ENCODE measurements around the gene MLYCD. TPM values are rescaled to one million over a fixed set of nuclear protein-coding genes. Genes with fewer than 3 reads are reported as not detected.
A peak's percentile ranks its signal among the peaks of the same experiment; 100 is the strongest.
"Not testable (repeated sequence)": the region's sequence is repeated elsewhere in the genome, so short reads cannot be mapped to it uniquely, and the experiment has no call there.

The MLYCD gene
- total and polyA plus RNA-seq, 4 donors: 3.7 to 24.4 (median 7.5) TPM

- no peak for TF ChIP-seq EGR1 (IDR thresholded peaks at IDR 0.05; ENCODE audit: low read depth in 2 of 2)
Observed at GRCh38 chr16:83940630-83941378, 41.9 kb downstream of the MLYCD start.

GRCh38 chr16:83941546-83941945, 42.6 kb downstream of the MLYCD start:
- not testable (repeated sequence) for H3K27ac ChIP-seq (ENCODE audit: low read depth in 1 of 2, low read length in 2 of 2); H3K36me3 ChIP-seq (ENCODE audit: control insufficient read depth in 4 of 4, insufficient read depth in 3 of 4, low read depth in 1 of 4, low read length in 3 of 4); DNase-seq (ENCODE audit: low spot score); H3K9me3 ChIP-seq (ENCODE audit: control insufficient read depth in 4 of 4, low read length in 3 of 4); H3K9ac ChIP-seq (ENCODE audit: low read depth in 1 of 2, low read length in 2 of 2); H3K4me3 ChIP-seq (ENCODE audit: low read depth in 1 of 3, low read length in 3 of 3); H3K27me3 ChIP-seq (ENCODE audit: control insufficient read depth in 4 of 4, insufficient read depth in 4 of 4, low read length in 3 of 4)
- H3K4me1 ChIP-seq (ENCODE audit: control insufficient read depth in 4 of 4, insufficient read depth in 4 of 4, low read length in 3 of 4): peaks cover 15 to 59% (median 51%) of the 10 kb centered on the region in 4 donors
- WGBS: over 99% methylated on average over 9 of the region's 9 CpGs

More at GRCh38 chr16:83940630-83941378, 41.9 kb downstream of the MLYCD start:
- H3K27me3 ChIP-seq (ENCODE audit: control insufficient read depth in 4 of 4, insufficient read depth in 4 of 4, low read length in 3 of 4): no peaks in the 10 kb centered on the region
- 93% methylated on average over 28 of the region's 28 CpGs for WGBS
- no peaks in the 10 kb centered on the region for H3K9me3 ChIP-seq (ENCODE audit: control insufficient read depth in 4 of 4, low read length in 3 of 4)
- peaks cover 15 to 52% (median 44%) of the 10 kb centered on the region in 4 donors for H3K4me1 ChIP-seq (ENCODE audit: control insufficient read depth in 4 of 4, insufficient read depth in 4 of 4, low read length in 3 of 4)
- DNase-seq (ENCODE audit: low spot score): no peak
- no peak overlapping the region for H3K4me3 ChIP-seq (ENCODE audit: low read depth in 1 of 3, low read length in 3 of 3)
- no peak overlapping the region for H3K27ac ChIP-seq (ENCODE audit: low read depth in 1 of 2, low read length in 2 of 2)
- peaks cover 0 to 5% (median 0%) of the 10 kb centered on the region in 4 donors for H3K36me3 ChIP-seq (ENCODE audit: control insufficient read depth in 4 of 4, insufficient read depth in 3 of 4, low read depth in 1 of 4, low read length in 3 of 4)
- no peak overlapping the region for H3K9ac ChIP-seq (ENCODE audit: low read depth in 1 of 2, low read length in 2 of 2)

GRCh38 chr16:83942074-83942473, 43.2 kb downstream of the MLYCD start:
- Histone ChIP-seq H3K36me3 (ENCODE audit: control insufficient read depth in 4 of 4, insufficient read depth in 3 of 4, low read depth in 1 of 4, low read length in 3 of 4) (peaks cover 0 to 5% (median 0%) of the 10 kb centered on the region in 4 donors), H3K4me1 (ENCODE audit: control insufficient read depth in 4 of 4, insufficient read depth in 4 of 4, low read length in 3 of 4) (peaks cover 17 to 65% (median 56%) of the 10 kb centered on the region in 4 donors), H3K4me3 (ENCODE audit: low read depth in 1 of 3, low read length in 3 of 3) (no peak overlapping the region), H3K27ac (ENCODE audit: low read depth in 1 of 2, low read length in 2 of 2) (peak overlapping the region in 1 of 2 donors; percentile 82), H3K27me3 (ENCODE audit: control insufficient read depth in 4 of 4, insufficient read depth in 4 of 4, low read length in 3 of 4) (no peaks in the 10 kb centered on the region), H3K9me3 (ENCODE audit: control insufficient read depth in 4 of 4, low read length in 3 of 4) (no peaks in the 10 kb centered on the region), H3K9ac (ENCODE audit: low read depth in 1 of 2, low read length in 2 of 2) (no peak overlapping the region)
- WGBS: 78% methylated on average over 14 of the region's 14 CpGs
- TF ChIP-seq FOXA2 (IDR thresholded peaks at IDR 0.05) (no peak), CTCF (IDR thresholded peaks at IDR 0.05; ENCODE audit: low read depth, low read length, missing input control) (no peak), SP1 (IDR thresholded peaks at IDR 0.05) (no peak), NR2F2 (IDR thresholded peaks at IDR 0.05) (no peak), RXRA (IDR thresholded peaks at IDR 0.05) (no peak), TAF1 (conservative IDR thresholded peaks at IDR 0.05) (no peak), ZBTB33 (IDR thresholded peaks at IDR 0.05) (no peak), JUND (IDR thresholded peaks at IDR 0.05) (no peak), RAD21 (IDR thresholded peaks at IDR 0.05) (no peak), HNF4G (IDR thresholded peaks at IDR 0.05) (no peak), EGR1 (IDR thresholded peaks at IDR 0.05; ENCODE audit: low read depth in 2 of 2) (no peak), REST (IDR thresholded peaks at IDR 0.05) (no peak), HNF4A (conservative IDR thresholded peaks at IDR 0.05) (no peak), FOXA1 (IDR thresholded peaks at IDR 0.05) (no peak), YY1 (IDR thresholded peaks at IDR 0.05) (no peak), GABPA (IDR thresholded peaks at IDR 0.05 in 1 of 2, conservative IDR thresholded peaks at IDR 0.05 in 1 of 2) (no peak), ATF3 (IDR thresholded peaks at IDR 0.05) (no peak)
- DNase-seq (ENCODE audit: low spot score): no peak

All from liver (tissue), 9 donors.